GM18909 (cell line): ENCODE results near the gene SYT2.
"Not testable (repeated sequence)": the region's sequence is repeated elsewhere in the genome, so short reads cannot be mapped to it uniquely, and the experiment has no call there.

ENCODE experiments used
- ATAC-seq: cut with Tn5 transposase; IDR thresholded peaks from one replicate; pipeline ENCODE4 v1.9.1; 2021; ENCODE audit warnings: mild to moderate bottlenecking; ENCODE audit not compliant: unreplicated experiment, poor library complexity

SYT2 gene

DNA sequence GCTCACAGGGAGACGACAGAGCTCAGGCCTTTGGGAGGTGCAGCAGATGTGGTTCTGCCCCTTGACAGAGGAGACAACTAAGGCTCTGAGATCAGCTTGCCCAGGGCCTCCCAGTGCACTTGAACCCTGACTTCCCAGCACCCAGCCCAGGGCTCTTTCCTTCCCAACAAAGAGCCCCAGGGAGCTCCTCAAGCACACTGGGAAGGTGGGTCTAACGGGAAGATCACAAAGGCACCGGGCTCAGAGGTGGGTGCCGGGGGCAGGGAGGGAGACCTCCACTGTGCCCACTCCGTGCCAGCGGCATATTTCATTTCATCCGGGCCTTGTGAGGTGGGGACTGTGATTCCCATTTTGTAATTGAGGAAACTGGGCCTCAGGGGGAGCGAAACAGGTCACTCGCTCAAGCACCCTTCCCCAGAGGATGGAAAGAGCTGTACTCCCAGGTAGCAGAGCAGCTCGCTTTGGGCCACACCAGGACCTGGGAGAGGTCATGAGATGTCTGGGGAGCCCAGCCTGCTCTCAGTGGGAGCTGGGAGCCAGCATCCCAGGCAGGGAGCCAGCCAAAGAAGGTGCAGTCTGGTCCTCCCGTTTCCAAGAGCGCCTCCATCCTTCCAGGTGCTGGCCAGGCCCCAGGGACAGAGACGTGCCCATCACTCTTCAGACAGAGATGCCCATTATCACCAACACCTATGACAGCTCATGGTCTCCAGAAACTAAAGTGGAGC lies 82.3 kb downstream of the SYT2 start:
- ATAC-seq = no peak

DNA sequence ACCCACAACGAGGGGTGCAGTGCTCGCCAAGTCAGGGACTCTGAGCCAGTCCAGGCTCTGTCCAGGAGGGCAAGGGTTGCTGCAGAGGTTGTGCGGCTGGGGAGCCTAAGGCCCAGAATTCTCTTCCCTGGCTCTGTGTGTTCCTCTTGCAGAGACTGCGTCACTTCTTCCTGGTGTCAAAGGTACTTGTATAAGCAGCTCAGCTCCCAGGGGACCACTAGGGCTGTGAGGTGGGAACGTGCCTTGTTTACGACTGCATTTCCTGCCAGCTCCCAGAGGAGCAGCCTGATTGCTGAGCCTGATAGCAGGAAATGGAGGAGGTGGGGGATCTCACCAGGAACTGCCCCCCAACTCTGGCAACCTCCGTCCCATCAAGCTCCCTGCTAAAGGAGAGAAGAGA lies 83.2 kb downstream of the SYT2 start:
- ATAC-seq = not testable (repeated sequence)

DNA sequence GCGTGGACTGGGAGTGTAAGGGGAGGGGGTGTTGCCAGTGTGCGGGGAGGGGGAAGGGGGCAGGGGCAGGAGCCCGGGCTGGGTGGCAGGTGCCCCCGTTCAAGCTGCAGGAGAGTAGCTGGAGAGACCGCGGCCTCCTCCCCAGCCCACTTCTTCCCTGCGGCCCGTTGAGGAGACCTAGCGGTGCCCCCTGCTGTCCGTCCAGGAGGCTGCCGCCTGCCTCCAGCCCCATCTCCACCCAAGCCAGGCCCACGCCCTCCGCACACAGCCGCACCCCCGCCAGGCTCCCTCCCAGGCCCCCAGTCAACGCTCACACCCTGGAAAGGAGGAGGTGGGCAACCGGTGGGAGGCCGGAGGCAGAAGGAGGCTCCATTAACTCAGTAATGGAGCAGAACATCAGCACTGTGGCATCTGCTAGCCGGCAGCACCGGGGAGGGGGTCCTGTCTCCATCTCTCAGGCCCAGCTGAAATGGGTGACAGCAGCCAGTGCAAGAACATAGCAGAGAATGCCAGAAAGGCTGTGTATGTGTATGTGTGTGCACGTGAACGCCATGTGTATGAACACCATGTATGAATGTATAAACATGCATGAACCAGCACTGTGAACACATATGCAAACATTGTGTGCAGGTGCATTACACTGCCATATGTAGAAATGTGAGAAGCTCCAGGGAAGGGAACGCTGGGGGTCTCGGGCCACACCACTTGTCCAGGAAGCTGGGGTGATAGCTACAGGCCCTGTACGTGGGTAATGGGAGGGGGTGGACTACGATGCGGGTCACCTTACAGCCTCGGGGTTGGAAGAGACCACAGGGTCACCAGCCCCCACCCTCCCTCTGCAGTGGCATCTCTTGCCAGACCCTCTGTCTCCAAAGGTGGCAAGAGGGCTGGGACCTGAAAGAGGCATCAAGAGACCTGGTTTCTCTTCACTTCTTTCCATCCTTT lies 84.6 kb downstream of the SYT2 start:
- peak; percentile 44 for ATAC-seq

DNA sequence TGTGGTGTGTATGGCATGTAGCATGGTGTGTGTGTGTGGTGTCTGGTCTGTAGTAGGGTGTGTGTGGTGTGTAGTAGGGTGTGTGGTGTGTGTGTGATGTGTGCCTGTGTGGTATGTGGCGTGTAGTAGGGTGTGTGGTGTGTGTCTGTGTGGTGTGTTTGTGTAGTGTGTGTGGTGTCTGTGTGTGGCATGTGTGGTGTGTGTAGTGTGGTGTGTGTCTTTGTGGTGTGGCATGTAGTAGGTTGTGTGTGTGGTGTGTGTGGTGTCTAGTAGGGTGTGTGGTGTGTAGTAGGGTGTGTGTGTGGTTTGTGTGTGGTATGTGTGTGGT lies 85.5 kb downstream of the SYT2 start:
- ATAC-seq = no peak

DNA sequence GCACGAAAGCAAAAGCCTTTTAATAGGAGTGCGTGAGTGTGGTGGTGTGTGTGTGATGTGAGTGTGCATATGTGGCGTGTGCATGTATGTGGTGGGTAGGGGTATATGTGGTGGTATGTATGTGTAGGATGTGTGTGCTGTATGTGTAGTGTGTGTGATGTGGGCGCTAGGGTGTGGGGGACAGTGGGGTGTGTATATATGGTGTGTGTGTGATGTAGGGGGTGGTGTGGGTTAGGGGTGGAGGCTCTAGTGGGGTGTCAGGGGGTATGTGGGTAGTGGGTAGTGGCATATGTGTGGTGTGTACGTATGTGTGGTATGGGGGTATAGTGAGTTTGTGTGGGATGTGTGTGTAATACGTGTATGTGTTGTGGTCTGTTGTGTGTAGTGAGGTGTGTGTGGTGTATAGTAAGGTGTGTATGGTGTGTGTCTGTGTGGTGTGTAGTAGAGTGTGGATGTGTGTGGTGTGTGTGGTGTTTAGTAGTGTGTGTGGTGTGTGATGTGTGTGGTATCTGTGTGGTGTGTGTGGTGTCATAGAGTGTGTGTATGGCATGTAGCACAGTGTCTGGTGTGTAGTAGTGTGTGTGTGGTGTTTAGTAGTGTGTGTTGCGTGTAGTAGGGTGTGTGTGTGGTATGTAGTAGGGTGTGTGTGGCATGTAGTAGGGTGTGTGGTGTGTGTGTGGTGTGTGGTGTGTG lies 86.0 kb downstream of the SYT2 start:
- ATAC-seq = no peak

DNA sequence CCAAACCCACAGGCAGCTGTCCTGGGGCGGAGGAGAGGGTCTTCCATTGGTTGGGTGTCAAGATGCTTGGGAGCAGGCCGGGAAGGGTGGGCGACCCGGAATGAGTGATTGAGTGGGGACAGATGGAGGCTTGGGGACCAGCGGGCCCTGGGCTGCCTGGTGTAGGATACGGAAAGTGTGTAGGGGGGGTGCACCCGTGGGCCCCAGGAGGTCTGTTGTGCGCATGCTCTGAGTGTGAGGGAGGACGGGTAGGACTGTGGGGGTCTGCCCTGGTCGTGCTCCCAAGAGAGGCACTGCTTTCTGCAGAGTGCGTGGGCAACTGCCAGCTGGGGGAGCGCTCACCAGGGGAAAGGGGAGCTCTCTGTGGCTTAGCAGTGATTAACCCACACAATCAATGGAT lies 86.8 kb downstream of the SYT2 start:
- not testable (repeated sequence) for ATAC-seq

DNA sequence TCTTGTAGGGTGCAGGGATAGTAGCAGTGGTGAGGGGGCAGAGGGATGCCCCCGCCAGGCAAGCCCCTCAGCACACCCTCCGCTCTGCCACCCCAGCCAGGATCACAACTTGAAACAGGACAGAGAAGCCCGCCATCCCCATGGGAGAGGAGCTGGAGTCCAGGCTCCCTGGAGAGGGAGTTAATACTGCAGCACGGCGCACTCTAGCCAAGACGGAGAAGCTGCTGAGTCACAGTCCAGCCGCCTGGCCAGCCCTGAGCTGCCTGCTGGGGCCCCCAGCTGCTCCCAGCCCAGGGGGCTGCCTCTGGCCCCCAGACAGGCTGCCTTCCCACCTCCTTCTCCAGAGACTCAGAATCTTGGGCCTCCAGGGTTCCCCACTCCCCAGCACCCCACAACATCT lies 87.2 kb downstream of the SYT2 start:
- no peak for ATAC-seq

DNA sequence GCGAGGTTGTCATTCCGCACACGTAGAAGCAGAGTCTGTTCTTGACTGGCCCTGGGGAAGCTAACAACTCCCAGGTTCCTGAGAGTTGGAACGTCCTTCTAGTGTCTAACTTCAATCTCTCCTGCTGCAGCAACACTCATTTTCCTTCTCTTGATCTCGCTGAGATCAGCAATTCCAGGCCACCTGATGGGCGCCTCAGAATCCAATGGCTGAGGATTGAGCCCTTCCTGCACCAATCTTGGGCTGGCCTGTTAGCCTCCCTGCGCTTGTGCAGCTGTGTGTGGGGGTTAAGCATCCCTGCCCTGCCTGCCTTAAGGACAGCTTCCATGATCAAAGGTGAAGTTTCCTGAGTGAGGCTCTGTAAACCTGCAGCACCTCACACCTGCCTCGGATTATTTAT lies 87.9 kb downstream of the SYT2 start:
- ATAC-seq = no peak

DNA sequence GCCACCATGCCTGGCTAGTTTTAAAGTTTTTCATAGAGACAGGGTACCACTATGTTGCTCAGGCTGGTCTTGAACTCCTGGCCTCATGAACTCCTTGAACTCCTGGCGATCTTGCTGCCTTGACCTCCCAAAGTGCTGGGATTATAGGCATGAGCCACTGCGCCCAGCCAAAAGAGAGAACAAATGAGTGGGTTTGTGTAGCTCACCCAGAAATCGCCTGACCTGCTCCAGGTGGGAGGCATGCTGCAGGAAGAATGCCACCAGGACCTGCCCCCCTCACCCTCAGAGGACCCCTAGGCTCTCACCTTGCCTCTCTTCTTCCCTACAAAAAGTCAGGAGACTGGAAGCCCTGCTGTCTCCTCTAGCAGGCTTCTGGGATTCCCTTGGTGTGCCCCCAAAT lies 88.8 kb downstream of the SYT2 start:
- ATAC-seq = no peak

DNA sequence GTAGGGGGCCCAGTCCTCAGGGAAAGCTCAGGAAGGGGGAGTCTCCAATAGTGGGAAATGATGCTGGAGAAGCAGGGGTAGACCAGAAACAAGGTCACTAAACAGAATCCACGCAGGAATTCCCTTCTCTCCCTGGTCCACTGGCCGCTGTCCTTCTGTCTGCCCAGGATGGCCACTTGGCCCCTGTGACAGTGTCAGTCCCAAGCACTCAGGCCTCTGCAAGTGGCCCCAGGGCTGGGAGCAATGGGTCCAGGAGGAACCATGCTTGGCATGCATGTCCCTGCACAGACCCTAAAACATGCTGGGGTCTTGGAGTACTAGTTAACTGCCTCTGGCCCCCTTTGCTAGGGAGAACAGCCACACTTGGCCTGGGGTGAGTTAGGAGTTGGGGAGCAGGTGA lies 90.2 kb downstream of the SYT2 start:
- ATAC-seq = not testable (repeated sequence)

DNA sequence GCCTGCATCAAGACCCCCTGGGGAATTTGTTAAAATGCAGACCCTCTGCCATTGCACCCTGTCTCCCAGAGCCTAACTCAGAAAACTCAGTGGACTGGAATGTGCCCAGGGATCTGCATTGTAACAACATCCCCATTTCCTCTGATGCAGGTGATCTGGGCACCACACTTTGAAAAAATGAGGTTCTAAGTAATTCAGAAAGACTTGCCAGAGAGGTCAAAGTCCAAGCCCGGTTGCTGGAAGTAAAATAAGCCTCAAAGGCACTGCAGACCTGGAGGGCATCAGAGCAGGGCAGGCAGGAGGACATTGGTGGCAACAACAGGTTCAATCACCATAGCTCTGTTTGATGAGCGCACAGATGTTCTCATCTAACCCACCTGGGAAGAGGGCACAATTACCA lies 90.7 kb downstream of the SYT2 start:
- no peak for ATAC-seq

DNA sequence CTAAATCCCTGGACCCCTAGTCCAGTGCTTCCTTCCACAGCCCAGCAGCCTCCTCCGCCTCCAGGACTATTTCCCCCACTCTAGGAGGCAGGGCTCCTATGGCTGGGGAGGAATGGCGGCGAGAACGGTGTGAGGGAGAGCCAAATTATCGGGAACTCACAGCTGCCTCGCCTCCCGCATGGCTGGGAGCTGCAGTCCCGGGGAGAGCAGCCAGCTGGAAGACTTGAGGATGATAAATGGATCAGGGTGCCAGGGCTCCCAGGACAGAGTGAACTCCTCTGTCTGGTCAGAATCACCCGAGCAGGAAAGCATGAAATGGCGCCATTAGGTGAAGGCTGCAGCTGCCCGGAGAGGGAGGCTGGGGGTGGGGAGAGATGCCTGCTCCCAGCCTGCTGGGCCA lies 91.2 kb downstream of the SYT2 start:
- not testable (repeated sequence) for ATAC-seq

DNA sequence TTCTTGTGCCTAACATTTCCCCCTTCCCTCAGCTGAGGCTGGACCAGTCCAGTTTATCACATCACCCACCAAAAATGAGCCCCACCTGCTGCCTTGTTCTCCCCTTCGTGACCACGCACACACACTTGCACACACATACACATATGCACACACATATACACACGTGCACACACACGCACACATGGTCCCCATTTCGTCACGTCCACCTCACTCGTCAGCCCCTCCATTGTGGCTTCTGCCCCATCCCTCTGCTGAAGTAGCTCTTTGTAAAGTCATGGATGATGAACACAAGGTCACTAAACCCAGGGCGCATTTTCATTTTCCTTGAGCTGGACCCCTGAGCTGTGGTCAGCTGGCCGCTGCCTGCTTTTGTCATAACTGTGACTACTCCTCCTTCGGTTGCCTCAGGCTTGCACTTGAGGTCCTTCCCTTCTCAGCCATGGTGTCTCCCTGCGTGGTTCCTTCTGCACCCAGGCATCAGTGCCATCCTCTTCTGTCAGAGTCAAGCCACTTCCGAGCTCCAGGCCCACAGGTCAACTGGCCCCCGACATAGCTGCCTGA lies 93.8 kb downstream of the SYT2 start:
- peak; percentile 38 for ATAC-seq

DNA sequence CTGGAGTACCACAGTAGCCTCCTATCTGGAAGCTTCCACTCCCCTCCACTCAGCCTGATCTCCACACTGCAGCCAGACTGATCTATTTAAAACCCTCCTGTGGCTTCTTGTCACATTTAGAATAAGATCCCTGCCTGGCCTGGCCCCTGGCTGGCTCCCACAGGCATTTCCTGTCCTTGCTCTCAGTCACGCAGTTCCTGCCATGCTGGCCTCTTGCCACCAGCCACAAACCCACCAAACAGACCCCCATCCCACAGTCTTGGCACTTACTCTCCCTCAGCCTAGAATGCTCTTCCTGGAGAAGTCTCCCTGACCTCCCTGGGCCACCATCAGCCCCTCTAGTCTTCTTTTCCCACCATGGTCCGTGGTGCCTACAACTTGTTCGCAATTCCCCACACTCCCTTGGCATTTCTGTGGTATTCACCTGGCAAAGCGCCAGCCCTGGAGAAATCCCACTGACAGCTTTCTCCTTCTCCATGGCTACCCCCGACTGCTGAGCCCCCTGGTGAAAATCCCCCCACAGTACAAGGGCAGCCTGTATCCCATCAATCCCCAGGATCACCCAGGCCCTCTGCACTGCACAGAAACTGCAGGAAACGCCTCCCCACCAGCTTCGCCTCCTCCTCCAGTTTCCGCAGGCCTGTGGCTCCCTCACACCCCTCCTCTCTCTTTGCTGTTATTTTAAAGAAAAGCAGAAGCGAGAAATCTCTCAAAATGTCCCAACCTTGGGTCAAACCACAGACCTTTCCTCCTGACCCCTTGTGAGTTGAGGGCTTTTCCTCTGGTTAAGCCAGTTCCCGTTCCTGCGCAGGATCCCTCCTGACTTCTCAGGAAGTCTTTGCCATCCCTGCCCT lies 94.5 kb downstream of the SYT2 start:
- peak; percentile 68 for ATAC-seq

DNA sequence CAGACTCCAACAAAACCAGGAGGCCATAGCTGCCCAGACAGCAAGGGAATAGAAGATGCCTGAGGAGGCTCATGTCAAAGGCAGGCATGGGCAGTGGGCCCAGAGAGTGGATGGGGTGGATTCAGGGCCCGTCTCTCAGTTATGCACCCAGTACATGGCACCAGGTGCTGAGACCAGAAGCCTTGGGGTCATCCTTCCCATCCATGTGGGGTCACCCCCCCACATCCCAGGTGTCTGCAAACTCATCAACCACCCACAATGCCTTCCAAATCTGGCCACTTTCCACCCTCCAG lies 95.1 kb downstream of the SYT2 start:
- ATAC-seq = peak; percentile 7

DNA sequence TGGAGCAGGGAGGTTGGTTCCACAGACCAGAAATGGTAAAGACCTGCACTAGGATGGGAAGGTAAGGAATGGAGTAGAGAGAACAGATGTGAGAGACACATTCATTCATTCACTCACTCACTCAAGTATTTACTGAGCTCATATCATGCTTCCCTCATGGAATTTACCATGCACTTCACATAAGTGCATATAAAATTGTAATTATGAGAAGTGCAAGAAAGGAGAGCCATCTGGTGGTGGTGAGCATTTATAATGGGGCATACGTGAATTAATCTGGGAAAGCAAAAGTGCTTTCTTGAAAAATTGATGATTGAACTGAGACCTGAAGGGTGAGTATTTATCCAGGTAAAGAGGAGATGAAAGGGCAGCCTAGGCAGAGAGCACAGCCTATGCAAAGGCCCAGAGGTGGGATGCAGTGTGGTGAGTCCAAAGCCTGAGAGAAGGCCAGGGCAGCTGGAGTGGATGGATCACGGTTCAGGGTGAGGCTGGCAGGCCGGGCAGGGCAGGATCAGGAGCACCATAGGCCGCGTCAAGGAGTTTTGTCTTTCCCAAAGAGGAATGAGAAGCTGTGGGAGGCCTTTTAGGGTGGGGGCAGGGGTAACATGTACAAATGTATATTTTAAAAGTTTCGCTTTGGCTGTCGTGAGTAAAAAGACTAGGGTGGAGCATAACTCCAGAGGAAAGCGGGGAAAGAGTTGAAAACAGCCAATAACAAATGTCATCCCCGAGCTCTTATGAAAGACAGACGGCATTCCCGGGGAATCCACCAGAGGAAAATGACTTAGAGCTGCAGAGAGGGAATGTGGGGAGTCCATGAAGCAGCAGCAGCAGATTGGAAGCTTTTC lies 95.7 kb downstream of the SYT2 start:
- not testable (repeated sequence) for ATAC-seq

DNA sequence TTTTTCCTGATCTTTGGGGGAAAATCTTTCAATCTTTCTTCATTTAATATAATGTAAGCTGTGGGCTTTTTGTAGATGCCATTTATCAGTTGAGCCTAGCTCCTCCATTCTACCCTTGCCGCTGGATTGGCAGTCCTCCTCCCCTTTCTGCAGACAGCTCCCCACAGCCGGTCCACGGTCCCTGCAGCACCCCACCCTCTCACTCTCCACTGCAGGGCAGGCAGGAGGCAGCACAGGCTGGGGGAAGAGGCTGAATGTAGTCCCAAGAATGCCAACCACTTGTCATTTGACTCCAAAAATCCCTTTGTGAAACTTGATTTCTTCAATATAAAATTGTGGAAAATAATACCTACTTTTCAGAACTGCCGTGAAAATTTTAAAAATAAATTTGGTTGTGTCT lies 96.7 kb downstream of the SYT2 start:
- ATAC-seq = no peak

DNA sequence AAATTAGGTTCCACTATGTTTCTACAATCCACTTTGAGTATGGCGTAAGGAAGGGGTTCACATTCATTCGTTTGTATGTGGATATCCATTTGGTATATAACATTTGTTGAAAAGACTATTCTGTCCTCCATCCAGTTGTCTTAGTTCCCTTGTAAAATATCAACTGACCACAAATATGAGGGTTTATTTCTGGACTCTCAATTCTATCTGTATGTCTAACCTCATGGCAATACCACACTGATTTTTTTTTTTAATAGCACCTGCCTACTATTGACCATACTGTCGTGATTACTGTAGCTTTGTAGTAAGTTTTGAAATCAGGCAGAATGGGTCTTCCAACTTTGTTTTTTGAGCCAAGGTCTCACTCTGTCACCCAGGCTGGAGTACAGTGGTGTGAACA lies 98.2 kb downstream of the SYT2 start:
- not testable (repeated sequence) for ATAC-seq

DNA sequence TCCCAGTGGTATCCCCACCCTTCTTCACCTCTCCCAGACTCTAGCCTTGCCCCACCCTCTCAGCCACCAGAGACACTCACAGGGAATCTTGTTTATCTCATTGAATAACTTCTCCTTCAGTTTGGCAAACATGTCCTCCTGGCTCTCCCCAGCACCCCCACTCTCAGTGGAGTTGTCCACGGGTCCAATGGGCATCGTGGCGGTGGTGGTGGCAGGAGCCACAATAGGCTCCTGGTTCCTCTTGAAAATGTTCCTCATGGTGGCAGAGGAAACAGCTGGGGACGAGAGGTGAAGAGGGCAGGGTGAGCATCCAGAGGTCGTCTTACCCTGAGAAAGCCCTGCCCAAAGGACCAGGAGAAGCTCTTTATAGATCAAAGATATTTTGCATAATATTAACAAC lies 104.7 kb downstream of the SYT2 start:
- ATAC-seq = no peak
